Measurements from ENCODE around the gene COQ8A.

DNA sequence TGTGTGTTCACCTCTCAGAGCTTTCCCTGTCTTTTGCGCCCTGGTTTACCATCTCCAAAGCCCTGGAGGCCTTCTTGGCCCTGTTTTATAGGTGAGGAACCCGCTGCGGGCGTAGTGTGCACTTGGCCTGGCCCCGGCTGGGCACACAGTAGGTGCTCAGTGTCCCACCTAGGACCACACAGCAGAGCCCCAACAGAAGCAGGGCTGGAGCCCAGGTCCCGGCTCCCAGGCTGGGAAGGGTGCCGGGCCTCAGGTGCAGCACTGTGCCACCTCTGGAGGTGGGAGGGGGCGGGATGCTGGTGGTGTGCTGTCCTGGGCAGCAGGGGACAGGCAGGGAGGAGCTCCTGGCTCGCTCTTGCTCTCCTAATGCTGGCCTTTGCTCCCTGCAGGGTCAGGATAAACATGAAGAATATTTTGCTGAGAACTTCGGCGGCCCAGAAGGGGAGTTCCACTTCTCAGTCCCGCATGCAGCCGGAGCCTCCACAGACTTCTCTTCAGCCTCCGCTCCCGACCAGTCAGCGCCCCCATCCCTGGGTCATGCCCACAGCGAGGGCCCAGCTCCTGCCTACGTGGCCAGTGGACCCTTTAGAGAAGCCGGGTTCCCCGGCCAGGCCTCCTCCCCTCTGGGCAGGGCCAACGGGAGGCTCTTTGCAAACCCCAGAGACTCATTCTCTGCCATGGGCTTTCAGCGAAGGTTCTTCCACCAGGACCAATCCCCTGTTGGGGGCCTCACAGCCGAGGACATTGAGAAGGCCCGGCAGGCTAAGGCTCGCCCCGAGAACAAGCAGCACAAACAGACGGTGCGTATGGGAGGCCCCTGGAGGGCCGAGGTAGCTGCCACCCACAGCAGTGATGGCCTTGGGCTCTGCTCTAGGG, 24.8 kb downstream of the COQ8A start:
- TF ChIP-seq, protein P1, sequence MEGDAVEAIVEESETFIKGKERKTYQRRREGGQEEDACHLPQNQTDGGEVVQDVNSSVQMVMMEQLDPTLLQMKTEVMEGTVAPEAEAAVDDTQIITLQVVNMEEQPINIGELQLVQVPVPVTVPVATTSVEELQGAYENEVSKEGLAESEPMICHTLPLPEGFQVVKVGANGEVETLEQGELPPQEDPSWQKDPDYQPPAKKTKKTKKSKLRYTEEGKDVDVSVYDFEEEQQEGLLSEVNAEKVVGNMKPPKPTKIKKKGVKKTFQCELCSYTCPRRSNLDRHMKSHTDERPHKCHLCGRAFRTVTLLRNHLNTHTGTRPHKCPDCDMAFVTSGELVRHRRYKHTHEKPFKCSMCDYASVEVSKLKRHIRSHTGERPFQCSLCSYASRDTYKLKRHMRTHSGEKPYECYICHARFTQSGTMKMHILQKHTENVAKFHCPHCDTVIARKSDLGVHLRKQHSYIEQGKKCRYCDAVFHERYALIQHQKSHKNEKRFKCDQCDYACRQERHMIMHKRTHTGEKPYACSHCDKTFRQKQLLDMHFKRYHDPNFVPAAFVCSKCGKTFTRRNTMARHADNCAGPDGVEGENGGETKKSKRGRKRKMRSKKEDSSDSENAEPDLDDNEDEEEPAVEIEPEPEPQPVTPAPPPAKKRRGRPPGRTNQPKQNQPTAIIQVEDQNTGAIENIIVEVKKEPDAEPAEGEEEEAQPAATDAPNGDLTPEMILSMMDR (IDR thresholded peaks at IDR 0.05): no peak
- no peak for TF ChIP-seq POLR2A (IDR thresholded peaks at IDR 0.05)

All from lower leg skin (tissue), 3 donors.